Measurements from ENCODE around the gene SYT1.
"Not testable (repeated sequence)": the region's sequence is repeated elsewhere in the genome, so short reads cannot be mapped to it uniquely, and the experiment has no call there.

Gene SYT1

GRCh38 chr12:79422060-79422812 is 557.7 kb downstream of the SYT1 start:
- no peaks in the 10 kb centered on the region for H3K27me3 ChIP-seq (ENCODE audit: control insufficient read depth, insufficient read depth, low read length)
- no peak overlapping the region for H3K9ac ChIP-seq
- no peak for TF ChIP-seq CTCF (IDR thresholded peaks at IDR 0.05)
- H3K4me1 ChIP-seq = peaks cover 66% of the 10 kb centered on the region
- H3K27ac ChIP-seq = peak overlapping the region; percentile 92
- H3K79me2 ChIP-seq = no peaks in the 10 kb centered on the region
- H3K4me3 ChIP-seq (ENCODE audit: low read depth, low read length) = peak overlapping the region; percentile 34
- peak overlapping the region; percentile 43 for H2AFZ ChIP-seq
- no peaks in the 10 kb centered on the region for H3K36me3 ChIP-seq (ENCODE audit: control insufficient read depth, insufficient read depth, low read length)
- H3K4me2 ChIP-seq (ENCODE audit: low read length) = peak overlapping the region; percentile 19
- no peaks in the 10 kb centered on the region for H3K9me3 ChIP-seq (ENCODE audit: control insufficient read depth, low read length)

GRCh38 chr12:79423560-79423959 is 559.0 kb downstream of the SYT1 start:
- Histone ChIP-seq H3K27ac (peak overlapping the region; percentile 92), H3K4me3 (ENCODE audit: low read depth, low read length) (peak overlapping the region; percentile 28), H3K9me3 (ENCODE audit: control insufficient read depth, low read length) (no peaks in the 10 kb centered on the region), H3K9ac (no peak overlapping the region), H2AFZ (peak overlapping the region; percentile 43), H3K36me3 (ENCODE audit: control insufficient read depth, insufficient read depth, low read length) (no peaks in the 10 kb centered on the region), H3K4me2 (ENCODE audit: low read length) (peak overlapping the region; percentile 19), H3K4me1 (peaks cover 60% of the 10 kb centered on the region), H3K79me2 (no peaks in the 10 kb centered on the region), H3K27me3 (ENCODE audit: control insufficient read depth, insufficient read depth, low read length) (no peaks in the 10 kb centered on the region)
- no peak for TF ChIP-seq CTCF (IDR thresholded peaks at IDR 0.05)

- Histone ChIP-seq H3K79me2 (no peaks in the 10 kb centered on the region), H2AFZ (no peak overlapping the region), H3K27me3 (ENCODE audit: control insufficient read depth, insufficient read depth, low read length) (no peaks in the 10 kb centered on the region), H3K4me2 (ENCODE audit: low read length) (peak overlapping the region; percentile 19), H3K36me3 (ENCODE audit: control insufficient read depth, insufficient read depth, low read length) (no peaks in the 10 kb centered on the region), H3K27ac (peak overlapping the region; percentile 92), H3K9me3 (ENCODE audit: control insufficient read depth, low read length) (no peaks in the 10 kb centered on the region), H3K4me1 (peaks cover 54% of the 10 kb centered on the region), H3K4me3 (ENCODE audit: low read depth, low read length) (peak overlapping the region; percentile 28), H3K9ac (no peak overlapping the region)
- TF ChIP-seq CTCF (IDR thresholded peaks at IDR 0.05) = no peak
Observed at GRCh38 chr12:79424109-79424721, 559.6 kb downstream of the SYT1 start.

GRCh38 chr12:79426121-79426520 is 561.5 kb downstream of the SYT1 start:
- Histone ChIP-seq H3K79me2 (peaks cover 4% of the 10 kb centered on the region), H2AFZ (peak overlapping the region; percentile 56), H3K4me2 (ENCODE audit: low read length) (no peak overlapping the region), H3K4me3 (ENCODE audit: low read depth, low read length) (no peak overlapping the region), H3K4me1 (peaks cover 38% of the 10 kb centered on the region), H3K9ac (no peak overlapping the region), H3K27ac (peak overlapping the region; percentile 92), H3K27me3 (ENCODE audit: control insufficient read depth, insufficient read depth, low read length) (no peaks in the 10 kb centered on the region), H3K9me3 (ENCODE audit: control insufficient read depth, low read length) (no peaks in the 10 kb centered on the region), H3K36me3 (ENCODE audit: control insufficient read depth, insufficient read depth, low read length) (no peaks in the 10 kb centered on the region)
- no peak for TF ChIP-seq CTCF (IDR thresholded peaks at IDR 0.05)

- H3K36me3 ChIP-seq (ENCODE audit: control insufficient read depth, insufficient read depth, low read length); H3K79me2 ChIP-seq; H3K27me3 ChIP-seq (ENCODE audit: control insufficient read depth, insufficient read depth, low read length); H3K9ac ChIP-seq; H3K9me3 ChIP-seq (ENCODE audit: control insufficient read depth, low read length); H3K4me3 ChIP-seq (ENCODE audit: low read depth, low read length); H3K4me2 ChIP-seq (ENCODE audit: low read length): not testable (repeated sequence)
- Histone ChIP-seq H3K27ac (peak overlapping the region; percentile 92), H2AFZ (peak overlapping the region; percentile 56), H3K4me1 (peaks cover 32% of the 10 kb centered on the region)
Observed at GRCh38 chr12:79426744-79427143, 562.2 kb downstream of the SYT1 start.

All from parathyroid adenoma (tissue), 2 donors.